Stimulated activated naive B cell treated with anti-CD40 and anti-IgM and Interleukin-4, amounts not matched to agents 10 μg/mL and 1 μg/mL and 100 μg/mL, for 72 hours (primary cell): Measurements from ENCODE around the gene MFN2.
"Not testable (repeated sequence)": the region's sequence is repeated elsewhere in the genome, so short reads cannot be mapped to it uniquely, and the experiment has no call there.

ENCODE experiments used
- ATAC-seq, 2 donors: fragments of 150-1000 bp; cut with Tn5 transposase; replicated peaks; 2 replicates each; pipeline ENCODE4 v1.10.0; 2021; ENCODE audit warnings: moderate library complexity in 1 of 2
- DNase-seq: peaks from one replicate; pipeline ENCODE4 v3.0.0; 2021
- H3K27ac Mint-ChIP-seq: one replicate; pipeline ENCODE4 v1.8.0; 2022; ENCODE audit warnings: mild to moderate bottlenecking, mixed read lengths
- H3K27me3 Mint-ChIP-seq, 2 donors: one replicate each; pipeline ENCODE4 v1.8.0; 2022; ENCODE audit warnings: mixed read lengths in 2 of 2
- H3K36me3 Mint-ChIP-seq, 2 donors: one replicate each; pipeline ENCODE4 v1.8.0; 2022; ENCODE audit warnings: mixed read lengths in 2 of 2, mild to moderate bottlenecking in 1 of 2
- H3K4me1 Mint-ChIP-seq, 2 donors: one replicate each; pipeline ENCODE4 v1.8.0; 2022; ENCODE audit warnings: mixed read lengths in 2 of 2, mild to moderate bottlenecking in 1 of 2
- H3K4me3 Mint-ChIP-seq, 2 donors: one replicate each; pipeline ENCODE4 v1.8.0; 2022; ENCODE audit warnings: mild to moderate bottlenecking in 2 of 2, mixed read lengths in 2 of 2, moderate library complexity in 1 of 2
- H3K9me3 Mint-ChIP-seq, 2 donors: one replicate each; pipeline ENCODE4 v1.8.0; 2022; ENCODE audit warnings: mixed read lengths in 2 of 2, mild to moderate bottlenecking in 1 of 2

Gene MFN2

DNA sequence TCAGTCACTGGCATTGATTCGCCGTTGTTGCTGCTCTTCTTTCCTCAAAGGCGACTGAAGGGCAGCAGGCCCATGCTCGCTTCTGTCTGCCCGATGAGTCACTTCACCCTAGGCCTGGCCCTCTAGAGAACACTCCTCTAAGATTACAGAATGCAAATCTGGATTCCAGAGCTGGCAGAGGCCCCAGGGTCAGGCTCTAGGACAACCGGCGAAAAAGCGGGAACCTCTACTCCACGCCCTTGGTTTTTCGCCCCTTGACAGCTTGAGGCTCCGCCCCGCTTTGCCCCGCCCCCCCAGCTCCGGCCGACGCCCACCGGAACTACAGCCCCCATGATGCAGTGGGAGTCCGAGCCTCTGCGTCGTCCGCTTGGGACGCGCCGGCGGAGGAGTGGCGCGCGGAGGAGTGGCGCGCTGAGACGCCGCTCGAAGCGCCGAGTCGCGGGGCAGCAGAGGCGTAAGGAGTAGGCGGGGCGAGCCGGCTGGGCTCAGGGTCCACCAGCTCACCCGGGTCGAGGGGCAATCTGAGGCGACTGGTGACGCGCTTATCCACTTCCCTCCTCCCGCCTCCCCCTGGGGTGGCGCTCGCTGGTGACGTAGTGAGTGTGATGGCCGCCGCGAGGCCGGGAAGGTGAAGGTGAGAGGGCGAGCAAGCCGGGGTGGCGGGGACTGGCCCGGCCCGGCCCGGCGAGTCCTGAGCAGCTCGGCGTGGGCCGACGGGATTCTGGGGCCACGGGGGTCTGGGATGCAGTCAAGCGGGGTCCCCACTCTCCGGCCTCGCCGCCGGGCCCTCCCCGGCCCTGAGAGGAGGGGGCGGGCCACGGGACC, at the start of gene MFN2:
MFN2 (plus strand) TSS at position 594 of the 825 bp plus-strand sequence. CDS start 8,725 bp downstream, outside the sequence.
- peaks cover 37 to 56% of the 10 kb centered on the region in 2 donors for H3K4me1 Mint-ChIP-seq
- ATAC-seq (peak; percentile 92 to 94), DNase-seq (peak; percentile 96)
- H3K9me3 Mint-ChIP-seq = no peaks in the 10 kb centered on the region
- H3K4me3 Mint-ChIP-seq = peak within 1 kb of the TSS; percentile 96 to 99
- H3K36me3 Mint-ChIP-seq = peaks cover 19 to 34% of the 10 kb centered on the region in 2 donors
- H3K27me3 Mint-ChIP-seq = no peaks in the 10 kb centered on the region
- H3K27ac Mint-ChIP-seq = peak within 1 kb of the TSS; percentile 96

GRCh38 chr1:11930571-11931445, 49.4 kb upstream of the MFN2 start:
- Mint-ChIP-seq H3K27ac (no peak overlapping the region), H3K27me3 (no peaks in the 10 kb centered on the region), H3K9me3 (no peaks in the 10 kb centered on the region), H3K4me1 (peaks cover 4 to 14% of the 10 kb centered on the region in 2 donors), H3K4me3 (no peak overlapping the region), H3K36me3 (no peaks in the 10 kb centered on the region)
- no peak for DNase-seq
- no peak for ATAC-seq

DNA sequence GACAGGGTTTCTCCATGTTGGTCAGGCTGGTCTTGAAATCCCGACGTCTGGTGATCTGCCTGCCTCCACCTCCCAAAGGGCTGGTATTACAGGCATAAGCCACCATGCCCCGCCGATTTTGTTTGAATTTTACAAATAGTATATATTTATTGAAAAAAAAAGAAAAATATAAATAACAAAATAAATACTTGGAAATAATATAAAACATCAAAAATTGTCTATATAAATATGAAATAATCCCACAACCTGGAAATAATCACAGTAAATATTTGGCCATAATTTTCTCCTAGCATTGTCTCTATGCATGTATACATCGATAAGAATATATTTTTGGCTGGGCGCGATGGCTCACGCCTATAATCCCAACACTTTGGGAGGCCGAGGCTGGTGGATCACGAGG, 48.4 kb upstream of the MFN2 start:
- H3K9me3 Mint-ChIP-seq = no peaks in the 10 kb centered on the region
- no peak for DNase-seq
- no peak for ATAC-seq
- peaks cover 3 to 9% of the 10 kb centered on the region in 2 donors for H3K4me1 Mint-ChIP-seq
- peaks cover 0 to 2% of the 10 kb centered on the region in 2 donors for H3K36me3 Mint-ChIP-seq
- no peak overlapping the region for H3K4me3 Mint-ChIP-seq
- no peaks in the 10 kb centered on the region for H3K27me3 Mint-ChIP-seq
- H3K27ac Mint-ChIP-seq = no peak overlapping the region

DNA sequence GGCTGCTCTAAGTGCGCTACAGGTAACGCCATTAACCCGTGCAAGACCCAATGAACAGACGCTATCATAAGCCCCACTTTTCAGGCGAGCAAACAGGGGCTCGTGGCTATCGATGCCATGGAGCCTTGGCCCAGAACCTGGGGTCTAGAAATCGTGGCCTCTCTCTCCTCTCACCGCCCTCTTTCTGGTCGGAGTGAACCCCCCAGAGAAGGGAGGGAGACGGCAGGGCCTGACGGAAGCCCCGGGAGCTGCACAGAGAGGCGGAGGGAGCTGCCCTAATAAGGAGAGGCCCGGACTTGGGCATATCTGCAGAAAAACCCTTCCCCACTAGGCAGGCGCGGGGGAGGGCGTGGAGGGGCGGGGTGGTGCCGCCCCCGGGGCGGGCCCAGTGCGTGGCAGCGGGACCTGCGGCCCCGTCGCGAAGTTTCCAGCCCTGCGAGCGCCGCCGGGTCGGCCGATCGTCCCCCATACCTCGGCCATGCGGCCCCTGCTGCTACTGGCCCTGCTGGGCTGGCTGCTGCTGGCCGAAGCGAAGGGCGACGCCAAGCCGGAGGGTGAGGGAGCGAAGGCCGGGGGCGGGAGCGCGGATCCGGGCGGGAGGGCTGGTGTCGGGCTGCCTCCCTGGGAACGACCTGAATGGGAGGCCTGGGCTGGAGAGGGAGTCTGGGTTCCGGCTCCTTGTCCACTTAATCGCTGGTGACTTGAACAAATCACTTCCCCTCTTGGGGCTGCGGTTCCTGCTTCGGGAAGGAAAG, 45.8 kb upstream of the MFN2 start, which contains the start of gene PLOD1:
PLOD1 (plus strand) TSS at position 416 of the 755 bp plus-strand sequence; CDS start at position 479, 63 bp downstream.
- Mint-ChIP-seq H3K27me3 (no peaks in the 10 kb centered on the region), H3K4me1 (peaks cover 1 to 12% of the 10 kb centered on the region in 2 donors), H3K4me3 (peak within 1 kb of the TSS; percentile 85 to 89), H3K36me3 (peaks cover 12 to 16% of the 10 kb centered on the region in 2 donors), H3K27ac (peak within 1 kb of the TSS; percentile 91), H3K9me3 (no peaks in the 10 kb centered on the region)
- ATAC-seq (peak; percentile 98 to 99), DNase-seq (peak; percentile 72)

DNA sequence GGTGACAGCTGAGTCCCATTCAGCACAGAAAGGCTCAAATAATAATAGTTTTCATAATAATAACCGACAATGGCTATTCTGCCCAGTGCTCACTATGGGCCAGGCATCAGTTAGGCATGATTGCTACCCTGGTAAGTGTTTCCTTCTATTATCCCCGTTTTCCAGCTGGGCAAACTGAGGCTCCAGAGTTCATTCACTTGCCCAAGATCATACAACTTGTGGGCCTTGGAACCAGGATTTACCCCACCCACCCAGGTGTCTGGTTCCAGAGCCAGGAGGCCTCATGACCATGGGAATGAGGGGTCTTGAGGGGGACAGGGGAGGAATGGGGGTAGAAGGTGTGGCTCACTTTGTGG, 45.2 kb upstream of the MFN2 start:
- Mint-ChIP-seq H3K27ac (peak overlapping the region; percentile 67), H3K4me1 (peaks cover 1 to 12% of the 10 kb centered on the region in 2 donors), H3K9me3 (no peaks in the 10 kb centered on the region), H3K36me3 (peaks cover 12 to 16% of the 10 kb centered on the region in 2 donors), H3K4me3 (peak overlapping the region; percentile 85 to 89), H3K27me3 (no peaks in the 10 kb centered on the region)
- no peak for DNase-seq
- ATAC-seq = no peak

GRCh38 chr1:11935733-11936132, 44.5 kb upstream of the MFN2 start:
- H3K27ac Mint-ChIP-seq, ATAC-seq, H3K9me3 Mint-ChIP-seq, H3K27me3 Mint-ChIP-seq, DNase-seq: not testable (repeated sequence)
- Mint-ChIP-seq H3K4me1 (peaks cover 1 to 12% of the 10 kb centered on the region in 2 donors), H3K4me3 (peak overlapping the region in 1 of 2 donors; percentile 25), H3K36me3 (peaks cover 12 to 16% of the 10 kb centered on the region in 2 donors)

DNA sequence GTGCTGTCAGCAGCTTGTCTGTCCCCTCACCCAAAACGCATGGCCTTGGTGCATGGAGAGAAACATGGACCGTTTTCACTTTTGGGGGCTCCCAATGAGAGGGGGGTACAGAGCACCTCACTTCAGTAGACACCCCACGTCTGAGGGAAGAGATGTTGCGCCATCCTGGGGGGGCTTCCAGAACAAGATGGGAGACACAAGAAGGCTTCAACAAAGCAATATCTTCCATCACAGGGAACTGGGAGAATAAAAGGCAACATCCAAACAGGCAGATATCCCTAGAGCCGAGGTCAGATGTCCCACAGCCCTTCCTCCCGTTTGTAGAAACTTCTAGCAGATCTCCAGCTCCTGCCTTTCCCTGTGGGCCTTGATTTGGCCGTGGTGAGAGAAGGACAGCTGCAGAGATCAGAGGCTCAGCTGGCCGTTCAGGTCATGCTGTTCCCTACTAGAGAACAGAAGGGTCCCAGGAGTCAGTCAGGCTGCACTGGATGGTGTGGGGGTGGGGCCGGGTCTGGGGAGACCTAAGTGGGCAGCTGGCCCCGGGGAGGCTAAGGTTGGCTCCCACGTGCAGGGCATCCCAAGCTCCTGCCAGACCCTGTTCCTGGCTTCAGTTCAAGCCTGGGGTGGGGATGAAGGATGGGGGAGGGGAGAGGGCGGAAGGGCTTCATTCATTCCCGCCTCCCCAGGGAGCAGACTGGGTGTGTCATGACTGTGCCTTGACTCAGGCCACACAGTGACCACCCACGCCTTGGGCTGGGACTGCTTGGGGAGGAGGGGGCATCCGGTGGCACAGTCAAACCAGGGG, 41.3 kb upstream of the MFN2 start:
- Mint-ChIP-seq H3K9me3 (no peaks in the 10 kb centered on the region), H3K27me3 (no peaks in the 10 kb centered on the region), H3K36me3 (peaks cover 15 to 24% of the 10 kb centered on the region in 2 donors), H3K4me3 (no peak overlapping the region), H3K4me1 (peaks cover 1 to 9% of the 10 kb centered on the region in 2 donors), H3K27ac (no peak overlapping the region)
- no peak for DNase-seq
- no peak for ATAC-seq

DNA sequence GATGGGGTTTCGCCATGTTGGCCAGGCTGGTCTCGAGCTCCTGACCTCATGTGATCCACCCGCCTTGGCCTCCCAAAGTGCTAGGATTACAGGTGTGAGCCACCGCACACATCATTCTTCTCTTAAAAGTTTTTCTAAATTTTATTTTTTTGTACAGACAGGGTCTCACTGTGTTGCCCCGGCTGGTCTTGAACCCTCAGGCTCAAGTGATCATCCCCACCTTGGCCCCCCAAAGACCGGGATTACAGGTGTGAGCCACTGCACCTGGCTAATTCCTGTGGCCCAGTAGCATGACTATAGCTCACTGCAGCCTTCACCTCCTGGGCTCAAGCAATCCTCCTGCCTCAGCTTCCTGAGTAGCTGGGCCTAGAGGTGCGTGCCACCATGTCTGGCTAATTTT, 40.5 kb upstream of the MFN2 start:
- H3K4me1 Mint-ChIP-seq, DNase-seq, H3K4me3 Mint-ChIP-seq, H3K9me3 Mint-ChIP-seq, H3K27me3 Mint-ChIP-seq, ATAC-seq, H3K27ac Mint-ChIP-seq: not testable (repeated sequence)
- H3K36me3 Mint-ChIP-seq = peaks cover 17 to 29% of the 10 kb centered on the region in 2 donors

DNA sequence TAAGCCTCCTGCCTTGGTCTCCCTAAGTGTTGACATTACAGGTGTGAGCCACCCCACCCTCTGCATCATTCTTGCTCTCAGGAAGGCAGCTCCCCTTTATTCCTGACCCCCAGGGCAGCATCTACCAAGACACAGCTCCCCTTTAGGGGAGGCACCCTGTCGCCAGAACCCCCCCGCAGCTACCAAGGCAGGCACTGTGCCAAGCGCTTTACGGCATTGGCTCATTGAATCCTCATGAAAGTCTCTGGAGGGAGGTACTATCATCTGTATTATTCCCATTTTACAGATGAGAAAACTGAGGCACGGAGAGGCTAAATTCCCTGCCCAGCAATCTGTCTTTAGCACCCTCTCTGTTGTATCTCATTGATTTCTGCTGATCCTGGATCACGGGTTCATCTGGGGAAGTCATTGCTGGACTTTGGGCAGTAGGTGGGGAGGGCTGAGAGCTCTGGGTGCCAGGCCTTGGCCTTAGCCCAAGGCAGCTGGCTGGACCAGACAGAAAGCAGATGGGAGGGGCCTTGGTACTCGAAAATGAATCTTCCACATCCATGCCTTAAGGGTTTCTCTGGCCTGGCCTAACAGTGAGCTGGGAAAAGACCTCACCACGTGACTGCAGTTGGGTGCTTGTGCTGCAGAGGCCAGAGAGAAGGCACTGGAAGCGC, 39.9 kb upstream of the MFN2 start:
- Mint-ChIP-seq H3K4me1 (peaks cover 0 to 6% of the 10 kb centered on the region in 2 donors), H3K27ac (no peak overlapping the region), H3K9me3 (no peaks in the 10 kb centered on the region), H3K36me3 (peaks cover 18 to 33% of the 10 kb centered on the region in 2 donors), H3K4me3 (no peak overlapping the region), H3K27me3 (no peaks in the 10 kb centered on the region)
- no peak for DNase-seq
- ATAC-seq = no peak

DNA sequence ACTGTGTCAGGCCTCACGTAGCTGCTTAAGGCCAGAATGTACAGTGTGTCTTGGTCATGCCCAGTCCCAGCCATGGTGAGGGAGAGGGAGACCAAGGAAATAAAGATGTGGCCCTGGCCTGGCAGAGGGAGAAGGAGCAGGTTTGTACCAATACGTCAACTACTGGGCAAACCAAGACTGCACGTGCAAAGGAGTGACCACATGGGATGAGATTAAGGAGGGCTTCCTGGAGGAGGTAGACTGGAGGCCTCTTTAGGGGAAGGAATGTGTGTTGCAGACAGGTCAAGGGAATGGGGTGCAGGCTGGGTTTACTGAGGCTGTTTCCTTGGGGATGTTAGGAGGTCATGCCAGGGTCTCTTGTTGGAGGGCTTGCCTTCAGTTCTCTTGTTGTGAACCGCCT, 38.0 kb upstream of the MFN2 start:
- peaks cover 23 to 36% of the 10 kb centered on the region in 2 donors for H3K36me3 Mint-ChIP-seq
- no peaks in the 10 kb centered on the region for H3K27me3 Mint-ChIP-seq
- ATAC-seq = no peak
- peaks cover 0 to 1% of the 10 kb centered on the region in 2 donors for H3K9me3 Mint-ChIP-seq
- no peak overlapping the region for H3K27ac Mint-ChIP-seq
- no peak for DNase-seq
- peaks cover 0 to 6% of the 10 kb centered on the region in 2 donors for H3K4me1 Mint-ChIP-seq
- no peak overlapping the region for H3K4me3 Mint-ChIP-seq

- Mint-ChIP-seq H3K9me3 (peaks cover 0 to 1% of the 10 kb centered on the region in 2 donors), H3K27ac (peak overlapping the region; percentile 31), H3K27me3 (no peaks in the 10 kb centered on the region), H3K4me3 (no peak overlapping the region), H3K4me1 (peaks cover 0 to 1% of the 10 kb centered on the region in 2 donors), H3K36me3 (peaks cover 19 to 39% of the 10 kb centered on the region in 2 donors)
- no peak for DNase-seq
- ATAC-seq = no peak
These were observed 36.6 kb upstream of the MFN2 start for GRCh38 chr1:11943619-11944018.

GRCh38 chr1:11944358-11944931, 35.8 kb upstream of the MFN2 start:
- peaks cover 0 to 1% of the 10 kb centered on the region in 2 donors for H3K9me3 Mint-ChIP-seq
- ATAC-seq (no peak), DNase-seq (no peak)
- peaks cover 18 to 42% of the 10 kb centered on the region in 2 donors for H3K36me3 Mint-ChIP-seq
- no peak overlapping the region for H3K4me3 Mint-ChIP-seq
- no peak overlapping the region for H3K27ac Mint-ChIP-seq
- H3K4me1 Mint-ChIP-seq = no peaks in the 10 kb centered on the region
- no peaks in the 10 kb centered on the region for H3K27me3 Mint-ChIP-seq
